H1 (cell line): Measurements from ENCODE around the gene ATP2B3. TPM values are rescaled to one million over a fixed set of nuclear protein-coding genes. Genes with fewer than 3 reads are reported as not detected.

Source experiments
- CTCF ChIA-PET: fragments of 300-600 bp; sonication (Branson Sonifier 250); formaldehyde crosslinking; loops from one replicate; lab custom pipeline; 2021; ENCODE audit not compliant: partially characterized antibody; lab: Charles Lee
- POLR2A ChIA-PET: fragments of 300-600 bp; sonication (Branson Sonifier 250); formaldehyde crosslinking; loops from one replicate; lab custom pipeline; 2021; ENCODE audit warnings: inconsistent platforms; ENCODE audit not compliant: partially characterized antibody; lab: Charles Lee
- DNase-seq, 2 experiments: peaks; one replicate each; pipeline versions ENCODE4 v3.0.0 to v3.0.0-alpha.2; 2010 to 2022; ENCODE audit warnings: low spot score in 2 of 2, low read depth in 1 of 2, mixed read lengths in 1 of 2
- FAIRE-seq: peaks from 2 replicates; lab custom pipeline; 2011; peaks lifted over from hg19 to GRCh38; lab: Jason Lieb, UNC
- H2AFZ ChIP-seq: 2 replicates; pipeline ENCODE4 v1.8.1; 2012; ENCODE audit warnings: low read length, inconsistent platforms
- H2AK5ac ChIP-seq: 2 replicates; pipeline ENCODE4 v1.6.1; 2013; ENCODE audit warnings: low read depth, low read length
- H2BK120ac ChIP-seq: replicated peaks from 2 replicates; pipeline ENCODE3; 2013; ENCODE audit warnings: low read depth, low read length, inconsistent platforms
- H2BK12ac ChIP-seq: 2 replicates; pipeline ENCODE4 v1.6.1; 2013; ENCODE audit warnings: low read depth, low read length
- H2BK15ac ChIP-seq: 2 replicates; pipeline ENCODE4 v1.6.1; 2013; ENCODE audit warnings: low read length
- H2BK20ac ChIP-seq: 2 replicates; pipeline ENCODE4 v1.6.1; 2013; ENCODE audit warnings: low read length
- H2BK5ac ChIP-seq: 2 replicates; pipeline ENCODE4 v1.6.1; 2013; ENCODE audit warnings: low read depth, low read length
- H3K14ac ChIP-seq: 2 replicates; pipeline ENCODE4 v1.6.1; 2013; ENCODE audit warnings: inconsistent platforms; ENCODE audit not compliant: insufficient read length
- H3K18ac ChIP-seq: 2 replicates; pipeline ENCODE4 v1.6.1; 2013; ENCODE audit warnings: low read length; ENCODE audit errors: extremely low read depth
- H3K23ac ChIP-seq: 2 replicates; pipeline ENCODE4 v1.6.1; 2013; ENCODE audit warnings: inconsistent platforms; ENCODE audit not compliant: insufficient read length
- H3K23me2 ChIP-seq: 2 replicates; pipeline ENCODE4 v1.6.1; 2013; ENCODE audit warnings: low read depth, low read length
- H3K27ac ChIP-seq: 2 replicates; pipeline ENCODE4 v1.6.1; 2011; ENCODE audit warnings: low read depth, low read length, inconsistent platforms
- H3K27me3 ChIP-seq, 4 experiments: replicated peaks in 1 of 4; 1 replicate in 1 of 4; 2 replicates in 3 of 4; pipeline versions ENCODE4 v1.6.1 to v1.8.1; 2011 to 2013; ENCODE audit warnings: low read length in 3 of 4, mild to moderate bottlenecking in 3 of 4, inconsistent platforms in 2 of 4, mixed read lengths in 2 of 4, moderate library complexity in 1 of 4; ENCODE audit not compliant: control insufficient read depth in 3 of 4, insufficient read depth in 3 of 4; ENCODE audit errors: extremely low read depth in 1 of 4
- H3K36me3 ChIP-seq, 4 experiments: 2 replicates each; pipeline versions ENCODE4 v1.6.1 to v1.8.1; 2011 to 2013; ENCODE audit warnings: mild to moderate bottlenecking in 4 of 4, low read length in 3 of 4, moderate library complexity in 2 of 4, control low read depth in 1 of 4, inconsistent platforms in 1 of 4; ENCODE audit not compliant: insufficient read depth in 4 of 4, control insufficient read depth in 2 of 4
- H3K4ac ChIP-seq: replicated peaks from 2 replicates; pipeline ENCODE3; 2013; ENCODE audit warnings: low read length, low read depth, mixed read lengths, inconsistent platforms; ENCODE audit not compliant: insufficient read length
- H3K4me1 ChIP-seq, 4 experiments: replicated peaks in 1 of 4; 1 replicate in 1 of 4; 2 replicates in 3 of 4; pipeline versions ENCODE4 v1.6.1 to v1.8.1; 2011 to 2013; ENCODE audit warnings: low read length in 3 of 4, inconsistent platforms in 2 of 4, mixed read lengths in 1 of 4; ENCODE audit not compliant: insufficient read depth in 4 of 4, control insufficient read depth in 3 of 4
- H3K4me2 ChIP-seq, 2 experiments: 2 replicates each; pipeline versions ENCODE4 v1.6.1 to v1.8.1; 2011 to 2013; ENCODE audit warnings: low read depth in 2 of 2, low read length in 2 of 2, control low read depth in 1 of 2, inconsistent platforms in 1 of 2, mild to moderate bottlenecking in 1 of 2; ENCODE audit not compliant: insufficient read depth in 1 of 2
- H3K4me3 ChIP-seq, 4 experiments: fragments of 200-600, 300-600 bp in 1 of 4; sonication (generic), shearing (Covaris generic), sonication (Bioruptor Twin) in 1 of 4; 2 replicates each; pipeline versions ENCODE4 v1.5.1 to v1.8.1; 2011 to 2016; ENCODE audit warnings: low read length in 4 of 4, low read depth in 3 of 4, control low read depth in 2 of 4, inconsistent platforms in 2 of 4, mild to moderate bottlenecking in 2 of 4, mixed read lengths in 1 of 4, moderate library complexity in 1 of 4; ENCODE audit not compliant: insufficient read depth in 2 of 4; ENCODE audit errors: extremely low read depth in 1 of 4
- H3K56ac ChIP-seq: replicated peaks from 2 replicates; pipeline ENCODE3; 2013; ENCODE audit warnings: low read depth, mild to moderate bottlenecking, mixed read lengths, low read length, inconsistent platforms; ENCODE audit not compliant: insufficient read length
- H3K79me1 ChIP-seq: 2 replicates; pipeline ENCODE4 v1.6.1; 2013; ENCODE audit warnings: low read depth, low read length, control low read depth
- H3K79me2 ChIP-seq, 2 experiments: 2 replicates each; pipeline versions ENCODE4 v1.6.1 to v1.8.1; 2012 to 2013; ENCODE audit warnings: low read length in 2 of 2, mild to moderate bottlenecking in 2 of 2, inconsistent platforms in 1 of 2; ENCODE audit not compliant: insufficient read depth in 2 of 2, control insufficient read depth in 1 of 2
- H3K9ac ChIP-seq, 4 experiments: replicated peaks in 1 of 4; 1 replicate in 1 of 4; 2 replicates in 3 of 4; pipeline versions ENCODE4 v1.6.1 to v1.8.1; 2011 to 2013; ENCODE audit warnings: low read depth in 3 of 4, low read length in 3 of 4, control low read depth in 2 of 4, mild to moderate bottlenecking in 2 of 4, moderate library complexity in 2 of 4, inconsistent platforms in 1 of 4; ENCODE audit errors: extremely low read depth in 1 of 4
- H3K9me3 ChIP-seq, 2 experiments: 2 replicates each; pipeline versions ENCODE4 v1.6.1 to v1.8.1; 2012 to 2013; ENCODE audit warnings: mild to moderate bottlenecking in 2 of 2, moderate library complexity in 2 of 2, control low read depth in 1 of 2, inconsistent platforms in 1 of 2, low read depth in 1 of 2, low read length in 1 of 2, mixed read lengths in 1 of 2; ENCODE audit not compliant: insufficient read depth in 2 of 2
- H4K20me1 ChIP-seq, 2 experiments: replicated peaks in 1 of 2; 2 replicates each; pipeline versions ENCODE3 to v1.8.1; 2011 to 2013; ENCODE audit warnings: inconsistent platforms in 2 of 2, low read length in 2 of 2, mild to moderate bottlenecking in 1 of 2; ENCODE audit not compliant: insufficient read depth in 2 of 2, control insufficient read depth in 1 of 2
- H4K5ac ChIP-seq: 2 replicates; pipeline ENCODE4 v1.6.1; 2013; ENCODE audit warnings: low read length, low read depth, mixed read lengths, inconsistent platforms; ENCODE audit not compliant: insufficient read length
- H4K8ac ChIP-seq: 2 replicates; pipeline ENCODE4 v1.8.0; 2013; ENCODE audit warnings: mild to moderate bottlenecking, moderate library complexity, low read length, inconsistent platforms; ENCODE audit not compliant: insufficient read depth; ENCODE audit errors: extremely low read depth
- H4K91ac ChIP-seq: replicated peaks from 2 replicates; pipeline ENCODE3; 2013; ENCODE audit warnings: low read length, mixed read lengths, inconsistent platforms; ENCODE audit not compliant: insufficient read length
- CBX5 ChIP-seq: fragments of 300-800, 300-1000 bp; sonication (generic); IDR thresholded peaks from 2 replicates; pipeline ENCODE4 v1.7.1; 2016; ENCODE audit warnings: antibody characterized with exemption, low read length, low read depth
- HDAC6 ChIP-seq: IDR thresholded peaks from one replicate; pipeline ENCODE4 v1.7.1; 2012; ENCODE audit warnings: low read depth, mild to moderate bottlenecking, inconsistent platforms, low read length, moderate library complexity
- PHF8 ChIP-seq: fragments of 200-600 bp; sonication (generic); conservative IDR thresholded peaks from 2 replicates; pipeline ENCODE4 v1.7.1; 2012; ENCODE audit warnings: low read depth, mild to moderate bottlenecking, inconsistent platforms, low read length, moderate library complexity
- RFX5 ChIP-seq: IDR thresholded peaks from 2 replicates; pipeline ENCODE4 v1.6.1; 2011; ENCODE audit warnings: low read depth, low read length, improper control_type of control experiment, borderline replicate concordance
- RNF2 ChIP-seq: fragments of 200-900, 300-1000 bp; sonication (generic); IDR thresholded peaks from 2 replicates; pipeline ENCODE4 v1.7.1; 2016; ENCODE audit warnings: borderline replicate concordance, low read depth, mild to moderate bottlenecking, antibody characterized with exemption, low read length; ENCODE audit not compliant: poor library complexity, severe bottlenecking; ENCODE audit errors: missing control alignments
- SP4 ChIP-seq: IDR thresholded peaks from 2 replicates; pipeline ENCODE4 v1.6.1; 2012; ENCODE audit warnings: low read length, inconsistent platforms
- SUZ12 ChIP-seq: fragments of 200-600 bp; sonication (generic); IDR thresholded peaks from 2 replicates; pipeline ENCODE4 v1.6.1; 2012; ENCODE audit warnings: mild to moderate bottlenecking, inconsistent platforms, low read length, moderate library complexity, mixed read lengths
- WGBS, 2 experiments: shearing (Covaris generic) in 1 of 2; methylation state at CpG; one replicate each; pipeline versions ENCODE4 v1.1.6 to v1.1.7; 2013 to 2015; ENCODE audit warnings: low lambda C conversion rate in 2 of 2, mixed read lengths in 2 of 2, inconsistent platforms in 1 of 2, low coverage in 1 of 2, missing lambda C conversion rate in 1 of 2; ENCODE audit not compliant: insufficient replicate concordance in 2 of 2, insufficient coverage in 1 of 2, insufficient read length in 1 of 2; ENCODE audit errors: extremely low coverage in 1 of 2, missing lambda C conversion rate in 1 of 2; 5-methylcytosine and 5-hydroxymethylcytosine counted together
- polyA plus RNA-seq, 7 experiments: library from polyadenylated mRNA; depleted of rRNA in 3 of 7; stranded (reverse) in 5 of 7; unstranded in 2 of 7; fragments of >200 nt in 5 of 7; fragments of 200-250 nt in 2 of 7; gene quantifications; 1 replicate in 5 of 7; 2 replicates in 1 of 7; 4 replicates in 1 of 7; pipeline versions ENCODE4 v1.2.1 to v1.2.3, GENCODE V29; 2011 to 2013; ENCODE audit warnings: missing spikeins in 2 of 7, mixed read lengths in 2 of 7
- total RNA-seq: library from RNA; stranded (reverse); fragmentation: NEBNext Ultra II Directional; extraction: Animal tissue kit (Norgen Biotek cat#: 25700); gene quantifications from 2 replicates; pipeline ENCODE4 v1.2.1, GENCODE V29; 2021

The ATP2B3 gene
- total and polyA plus RNA-seq, 2 of the 8 experiments (the other 6 are each of a cell fraction or from before 2014, with no cell fraction given) = 0.14 to 0.19 TPM

DNA sequence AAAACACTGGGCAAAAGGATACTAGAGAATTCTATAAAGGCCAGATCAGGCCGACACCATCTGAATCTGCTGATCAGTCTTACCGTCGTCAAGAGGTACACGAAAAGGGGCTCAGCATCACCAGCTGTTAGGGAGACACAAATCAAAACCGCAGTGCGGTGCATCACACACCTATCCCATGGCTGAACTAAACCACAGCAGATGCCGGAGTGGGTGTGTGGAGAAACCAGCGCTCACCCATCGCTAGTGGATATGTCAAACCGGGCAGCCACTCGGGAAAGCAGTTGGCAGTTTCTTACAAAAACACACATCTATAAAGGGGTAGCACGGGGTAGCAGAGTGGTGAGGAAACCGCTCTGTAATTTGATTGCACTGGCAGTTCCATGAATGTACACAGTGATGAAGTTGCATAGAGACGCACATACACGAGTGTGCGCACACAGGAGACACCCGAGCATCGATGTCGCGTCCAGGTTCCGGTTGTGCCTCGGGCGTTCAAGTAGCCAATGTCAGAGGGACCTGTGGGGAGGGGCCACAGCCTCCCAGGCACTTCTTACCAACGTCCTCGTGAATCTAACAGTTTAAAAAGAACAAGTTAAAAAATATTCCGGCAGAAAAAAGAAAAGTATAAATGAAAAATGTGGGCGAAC, 104.6 kb downstream of the ATP2B3 start:
- H4K91ac ChIP-seq = no peak overlapping the region
- ChIA-PET CTCF (interaction anchor here (0.8 to 1.6 kb wide), 6 partner anchors 12 to 82 kb away, joined by 3 to 5 read pairs (median 3); no protein-coding TSS in a partner anchor), POLR2A (no interaction called here)
- H2AK5ac ChIP-seq = no peak overlapping the region
- H3K79me1 ChIP-seq = no peaks in the 10 kb centered on the region
- H2BK20ac ChIP-seq = no peak overlapping the region
- FAIRE-seq = no peak
- H2BK12ac ChIP-seq = no peak overlapping the region
- H3K18ac ChIP-seq = no peak overlapping the region
- no peak for DNase-seq
- H3K4me3 ChIP-seq = no peak overlapping the region
- H3K4me1 ChIP-seq = no peaks in the 10 kb centered on the region
- H3K4ac ChIP-seq = no peak overlapping the region
- no peak overlapping the region for H4K5ac ChIP-seq
- H3K27ac ChIP-seq = no peak overlapping the region
- H2BK120ac ChIP-seq = no peak overlapping the region
- H3K14ac ChIP-seq = no peak overlapping the region
- H4K8ac ChIP-seq = no peak overlapping the region
- H2BK5ac ChIP-seq = no peak overlapping the region
- no peaks in the 10 kb centered on the region for H3K27me3 ChIP-seq
- H3K23ac ChIP-seq = no peak overlapping the region
- no peaks in the 10 kb centered on the region for H3K23me2 ChIP-seq
- H3K9ac ChIP-seq = no peak overlapping the region
- no peak overlapping the region for H2AFZ ChIP-seq
- H3K36me3 ChIP-seq = no peaks in the 10 kb centered on the region
- H3K9me3 ChIP-seq = no peaks in the 10 kb centered on the region
- no peak overlapping the region for H2BK15ac ChIP-seq
- no peaks in the 10 kb centered on the region for H3K79me2 ChIP-seq
- no peak overlapping the region for H3K4me2 ChIP-seq
- WGBS, 2 experiments = 93% methylated on average over 16 of the region's 27 CpGs; no CpG with 5 or more reads in 1 of the 2 experiments
- no peak overlapping the region for H3K56ac ChIP-seq
- no peaks in the 10 kb centered on the region for H4K20me1 ChIP-seq
- no peak for TF ChIP-seq RNF2
- TF ChIP-seq HDAC6 = no peak
- TF ChIP-seq RFX5 = no peak
- TF ChIP-seq SUZ12 = no peak
- TF ChIP-seq SP4 = no peak
- no peak for TF ChIP-seq CBX5
- TF ChIP-seq PHF8 = no peak
